Measurements from ENCODE around the gene CACNG4. TPM values are rescaled to one million over a fixed set of nuclear protein-coding genes. Genes with fewer than 3 reads are reported as not detected.

The CACNG4 gene
- total and polyA plus RNA-seq, 2 experiments from 2014 or later: 1.6 to 4.1 TPM

DNA sequence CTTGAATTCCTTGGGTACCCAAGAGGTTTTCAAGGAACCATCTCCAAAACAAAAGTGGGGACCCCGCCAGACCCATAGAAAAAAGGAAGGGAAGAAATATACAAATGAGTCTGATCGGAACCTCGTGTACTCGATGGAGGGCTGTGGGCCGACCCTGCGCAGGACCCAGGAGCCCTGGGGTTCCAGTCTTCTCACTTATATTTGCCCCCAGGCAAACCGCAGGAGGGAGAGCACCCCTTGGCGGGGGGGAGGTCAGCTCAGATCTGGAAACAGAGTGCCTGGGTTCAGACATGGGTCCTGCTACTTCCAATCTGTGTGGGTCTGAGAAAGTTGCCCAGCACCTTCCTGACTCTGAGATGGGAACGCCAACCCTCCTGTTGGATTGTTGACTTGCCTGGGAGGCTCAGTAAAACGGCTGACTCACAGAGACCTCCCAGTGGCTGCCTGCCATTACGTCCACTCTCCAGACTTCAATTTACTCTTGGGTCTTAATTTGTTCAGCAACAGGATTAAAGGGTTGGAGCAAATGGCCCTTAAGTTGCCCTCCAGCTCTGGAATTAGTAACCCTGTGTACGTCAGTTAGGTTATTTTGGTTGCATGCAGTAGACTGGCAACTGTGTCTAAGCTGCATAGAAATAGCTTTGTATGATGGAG is 24.9 kb upstream of the CACNG4 start (continued):
- TF ChIP-seq, protein P1, sequence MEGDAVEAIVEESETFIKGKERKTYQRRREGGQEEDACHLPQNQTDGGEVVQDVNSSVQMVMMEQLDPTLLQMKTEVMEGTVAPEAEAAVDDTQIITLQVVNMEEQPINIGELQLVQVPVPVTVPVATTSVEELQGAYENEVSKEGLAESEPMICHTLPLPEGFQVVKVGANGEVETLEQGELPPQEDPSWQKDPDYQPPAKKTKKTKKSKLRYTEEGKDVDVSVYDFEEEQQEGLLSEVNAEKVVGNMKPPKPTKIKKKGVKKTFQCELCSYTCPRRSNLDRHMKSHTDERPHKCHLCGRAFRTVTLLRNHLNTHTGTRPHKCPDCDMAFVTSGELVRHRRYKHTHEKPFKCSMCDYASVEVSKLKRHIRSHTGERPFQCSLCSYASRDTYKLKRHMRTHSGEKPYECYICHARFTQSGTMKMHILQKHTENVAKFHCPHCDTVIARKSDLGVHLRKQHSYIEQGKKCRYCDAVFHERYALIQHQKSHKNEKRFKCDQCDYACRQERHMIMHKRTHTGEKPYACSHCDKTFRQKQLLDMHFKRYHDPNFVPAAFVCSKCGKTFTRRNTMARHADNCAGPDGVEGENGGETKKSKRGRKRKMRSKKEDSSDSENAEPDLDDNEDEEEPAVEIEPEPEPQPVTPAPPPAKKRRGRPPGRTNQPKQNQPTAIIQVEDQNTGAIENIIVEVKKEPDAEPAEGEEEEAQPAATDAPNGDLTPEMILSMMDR (conservative IDR thresholded peaks at IDR 0.05; ENCODE audit: low read depth in 2 of 2): no peak

DNA sequence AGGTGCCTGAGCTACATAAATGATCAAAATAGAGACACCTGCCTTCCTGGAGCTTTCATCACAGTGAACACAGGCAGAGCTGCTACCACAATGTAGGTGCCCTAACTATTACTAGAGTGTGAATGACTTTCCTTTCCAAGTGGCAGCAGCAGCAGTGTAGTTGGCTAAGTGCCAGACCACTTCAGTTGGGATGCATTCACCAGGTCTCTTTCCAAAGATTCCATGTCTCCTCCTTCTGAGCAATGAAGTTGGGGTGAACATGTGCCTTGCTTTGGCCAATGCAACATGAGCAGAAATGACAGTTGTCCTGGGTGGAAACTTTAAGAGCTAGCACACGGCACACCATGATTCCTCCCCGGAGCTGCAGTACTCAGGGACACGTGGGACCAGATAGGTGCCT is 23.3 kb upstream of the CACNG4 start:
- Histone ChIP-seq H3K79me2 (replicated peaks; ENCODE audit: insufficient read depth) (no peaks in the 10 kb centered on the region), H3K4me1 (ENCODE audit: insufficient read depth) (peaks cover 4% of the 10 kb centered on the region), H3K9me2 (ENCODE audit: insufficient read depth) (no peaks in the 10 kb centered on the region), H2AFZ (no peak overlapping the region), H3K4me2 (no peak overlapping the region), H3K27ac (ENCODE audit: low read depth) (no peak overlapping the region), H4K20me1 (replicated peaks; ENCODE audit: insufficient read depth) (no peaks in the 10 kb centered on the region), H3F3A (replicated peaks; ENCODE audit: low read depth) (no peaks in the 10 kb centered on the region), H3K36me3 (ENCODE audit: insufficient read depth) (0 out of 2 replicates have a peak, but pooled peaks cover 3% of the 10 kb centered on the region), H3K27me3 (ENCODE audit: insufficient read depth) (no peaks in the 10 kb centered on the region), H3K4me3 (no peak overlapping the region)
- H3K27ac Mint-ChIP-seq: no peak overlapping the region
- peaks cover 16% of the 10 kb centered on the region for H3K27me3 Mint-ChIP-seq (ENCODE audit: insufficient read depth, low read depth, poor library complexity)
- DNase-seq (ENCODE audit: low spot score): no peak
- H3K9me3 Mint-ChIP-seq: peaks cover 21% of the 10 kb centered on the region
- no peak for ATAC-seq
- no peak overlapping the region for H3K4me3 Mint-ChIP-seq
- peaks cover 15% of the 10 kb centered on the region for H3K4me1 Mint-ChIP-seq
- H3K36me3 Mint-ChIP-seq (ENCODE audit: low read depth): peaks cover 12% of the 10 kb centered on the region
- TF ChIP-seq, protein P2, sequence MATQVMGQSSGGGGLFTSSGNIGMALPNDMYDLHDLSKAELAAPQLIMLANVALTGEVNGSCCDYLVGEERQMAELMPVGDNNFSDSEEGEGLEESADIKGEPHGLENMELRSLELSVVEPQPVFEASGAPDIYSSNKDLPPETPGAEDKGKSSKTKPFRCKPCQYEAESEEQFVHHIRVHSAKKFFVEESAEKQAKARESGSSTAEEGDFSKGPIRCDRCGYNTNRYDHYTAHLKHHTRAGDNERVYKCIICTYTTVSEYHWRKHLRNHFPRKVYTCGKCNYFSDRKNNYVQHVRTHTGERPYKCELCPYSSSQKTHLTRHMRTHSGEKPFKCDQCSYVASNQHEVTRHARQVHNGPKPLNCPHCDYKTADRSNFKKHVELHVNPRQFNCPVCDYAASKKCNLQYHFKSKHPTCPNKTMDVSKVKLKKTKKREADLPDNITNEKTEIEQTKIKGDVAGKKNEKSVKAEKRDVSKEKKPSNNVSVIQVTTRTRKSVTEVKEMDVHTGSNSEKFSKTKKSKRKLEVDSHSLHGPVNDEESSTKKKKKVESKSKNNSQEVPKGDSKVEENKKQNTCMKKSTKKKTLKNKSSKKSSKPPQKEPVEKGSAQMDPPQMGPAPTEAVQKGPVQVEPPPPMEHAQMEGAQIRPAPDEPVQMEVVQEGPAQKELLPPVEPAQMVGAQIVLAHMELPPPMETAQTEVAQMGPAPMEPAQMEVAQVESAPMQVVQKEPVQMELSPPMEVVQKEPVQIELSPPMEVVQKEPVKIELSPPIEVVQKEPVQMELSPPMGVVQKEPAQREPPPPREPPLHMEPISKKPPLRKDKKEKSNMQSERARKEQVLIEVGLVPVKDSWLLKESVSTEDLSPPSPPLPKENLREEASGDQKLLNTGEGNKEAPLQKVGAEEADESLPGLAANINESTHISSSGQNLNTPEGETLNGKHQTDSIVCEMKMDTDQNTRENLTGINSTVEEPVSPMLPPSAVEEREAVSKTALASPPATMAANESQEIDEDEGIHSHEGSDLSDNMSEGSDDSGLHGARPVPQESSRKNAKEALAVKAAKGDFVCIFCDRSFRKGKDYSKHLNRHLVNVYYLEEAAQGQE (IDR thresholded peaks at IDR 0.05; ENCODE audit: unreplicated experiment): no peak
- TF ChIP-seq EZH2phosphoT487 (IDR thresholded peaks at IDR 0.05; ENCODE audit: unreplicated experiment) (no peak), JUNB (IDR thresholded peaks at IDR 0.05; ENCODE audit: unreplicated experiment) (no peak), ZNF462 (CRISPR knock-in tag; IDR thresholded peaks at IDR 0.05) (no peak), CREB1 (CRISPR knock-in tag; IDR thresholded peaks at IDR 0.05; ENCODE audit: low read depth) (no peak), ZNF331 (CRISPR knock-in tag; IDR thresholded peaks at IDR 0.05; ENCODE audit: low read depth) (no peak), POLR2AphosphoS5 (IDR thresholded peaks at IDR 0.05; ENCODE audit: low read depth) (no peak)
- TF ChIP-seq, protein P3, sequence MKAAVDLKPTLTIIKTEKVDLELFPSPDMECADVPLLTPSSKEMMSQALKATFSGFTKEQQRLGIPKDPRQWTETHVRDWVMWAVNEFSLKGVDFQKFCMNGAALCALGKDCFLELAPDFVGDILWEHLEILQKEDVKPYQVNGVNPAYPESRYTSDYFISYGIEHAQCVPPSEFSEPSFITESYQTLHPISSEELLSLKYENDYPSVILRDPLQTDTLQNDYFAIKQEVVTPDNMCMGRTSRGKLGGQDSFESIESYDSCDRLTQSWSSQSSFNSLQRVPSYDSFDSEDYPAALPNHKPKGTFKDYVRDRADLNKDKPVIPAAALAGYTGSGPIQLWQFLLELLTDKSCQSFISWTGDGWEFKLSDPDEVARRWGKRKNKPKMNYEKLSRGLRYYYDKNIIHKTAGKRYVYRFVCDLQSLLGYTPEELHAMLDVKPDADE (IDR thresholded peaks at IDR 0.05): no peak
- TF ChIP-seq, protein P1 (conservative IDR thresholded peaks at IDR 0.05; ENCODE audit: low read depth in 2 of 2): no peak

All from GM23338 (cell line).